HepG2 (cell line): ENCODE data around the gene PPP1R12C. TPM values are rescaled to one million over a fixed set of nuclear protein-coding genes. Genes with fewer than 3 reads are reported as not detected.
A peak's percentile ranks its signal among the peaks of the same experiment; 100 is the strongest.

Experiments
- BRCA1 ChIP-seq: sonication (generic); formaldehyde crosslinking; IDR thresholded peaks from 2 replicates; pipeline ENCODE4 v1.4.0; 2020; ENCODE audit warnings: missing genetic modification reagents
- CAMTA2 ChIP-seq: sonication (generic); formaldehyde crosslinking; IDR thresholded peaks from 2 replicates; pipeline ENCODE4 v1.4.0; 2020; ENCODE audit warnings: mild to moderate bottlenecking, missing genetic modification reagents, borderline replicate concordance
- CEBPG ChIP-seq: IDR thresholded peaks from 2 replicates; pipeline ENCODE4 v1.6.1; 2016
- DMAP1 ChIP-seq: IDR thresholded peaks from 2 replicates; pipeline ENCODE4 v1.6.1; 2016
- DNMT3B ChIP-seq: conservative IDR thresholded peaks from 2 replicates; pipeline ENCODE4 v1.6.1; 2016; ENCODE audit warnings: missing biosample characterization, control low read depth
- ETV6 ChIP-seq: sonication (generic); formaldehyde crosslinking; conservative IDR thresholded peaks from 2 replicates; pipeline ENCODE4 v1.4.0; 2020; ENCODE audit warnings: missing genetic modification reagents
- GATAD1 ChIP-seq: IDR thresholded peaks from 2 replicates; pipeline ENCODE4 v1.6.1; 2016; ENCODE audit warnings: missing genetic modification reagents, missing compliant biosample characterization
- HNF4G ChIP-seq, 2 experiments: sonication (generic) in 1 of 2; formaldehyde crosslinking in 1 of 2; IDR thresholded peaks; 2 replicates each; pipeline versions ENCODE4 v1.4.0 to v1.6.1; 2011 to 2020; ENCODE audit warnings: borderline replicate concordance in 2 of 2, low read depth in 2 of 2, mild to moderate bottlenecking in 2 of 2, low read length in 1 of 2, missing genetic modification reagents in 1 of 2, moderate library complexity in 1 of 2
- KAT7 ChIP-seq: IDR thresholded peaks from 2 replicates; pipeline ENCODE4 v1.6.1; 2018; ENCODE audit warnings: borderline replicate concordance, missing compliant biosample characterization
- KDM5A ChIP-seq: fragments of 200-600 bp; sonication (generic); IDR thresholded peaks from 2 replicates; pipeline ENCODE4 v1.7.0; 2018; ENCODE audit warnings: antibody characterized with exemption, mild to moderate bottlenecking, low read length, borderline replicate concordance
- NFYB ChIP-seq: sonication (generic); formaldehyde crosslinking; IDR thresholded peaks from 2 replicates; pipeline ENCODE4 v1.4.0; 2020; ENCODE audit warnings: missing genetic modification reagents
- POGZ ChIP-seq: sonication (generic); formaldehyde crosslinking; IDR thresholded peaks from 2 replicates; pipeline ENCODE4 v1.4.0; 2020; ENCODE audit warnings: mild to moderate bottlenecking, missing genetic modification reagents
- RARG ChIP-seq: sonication (generic); formaldehyde crosslinking; IDR thresholded peaks from 2 replicates; pipeline ENCODE4 v1.4.0; 2020; ENCODE audit warnings: low read depth, mild to moderate bottlenecking, missing genetic modification reagents
- RXRA ChIP-seq: sonication (generic); formaldehyde crosslinking; IDR thresholded peaks from 2 replicates; pipeline ENCODE4 v1.5.1; 2020; ENCODE audit warnings: missing genetic modification reagents
- RXRB ChIP-seq: IDR thresholded peaks from 2 replicates; pipeline ENCODE4 v1.6.1; 2016; ENCODE audit warnings: borderline replicate concordance, missing genetic modification reagents, missing compliant biosample characterization
- SMARCE1 ChIP-seq: fragments of 450-650 bp; IDR thresholded peaks from 2 replicates; pipeline ENCODE4 v1.6.1; 2017; ENCODE audit warnings: borderline replicate concordance
- WIZ ChIP-seq: sonication (generic); formaldehyde crosslinking; IDR thresholded peaks from 2 replicates; pipeline ENCODE4 v1.5.1; 2020; ENCODE audit warnings: mild to moderate bottlenecking, missing genetic modification reagents
- ZBTB26 ChIP-seq: IDR thresholded peaks from 2 replicates; pipeline ENCODE4 v1.6.1; 2016; ENCODE audit warnings: missing compliant biosample characterization, missing genetic modification reagents, borderline replicate concordance
- ZMAT3 ChIP-seq: sonication (generic); formaldehyde crosslinking; conservative IDR thresholded peaks from 2 replicates; pipeline ENCODE4 v1.7.0; 2021; ENCODE audit warnings: missing genetic modification reagents
- ZNF251 ChIP-seq: sonication (generic); formaldehyde crosslinking; IDR thresholded peaks from 2 replicates; pipeline ENCODE4 v1.9.0; 2021; ENCODE audit warnings: mild to moderate bottlenecking, missing genetic modification reagents
- ZNF30 ChIP-seq: sonication (generic); formaldehyde crosslinking; IDR thresholded peaks from 2 replicates; pipeline ENCODE4 v1.5.0; 2020; ENCODE audit warnings: mild to moderate bottlenecking, missing genetic modification reagents
- ZNF317 ChIP-seq: sonication (generic); formaldehyde crosslinking; IDR thresholded peaks from 2 replicates; pipeline ENCODE4 v1.5.0; 2020; ENCODE audit warnings: mild to moderate bottlenecking, missing genetic modification reagents
- ZNF337 ChIP-seq: sonication (generic); formaldehyde crosslinking; IDR thresholded peaks from 2 replicates; pipeline ENCODE4 v1.5.1; 2020; ENCODE audit warnings: missing genetic modification reagents, low read depth, mild to moderate bottlenecking, borderline replicate concordance
- ZNF33A ChIP-seq: sonication (generic); formaldehyde crosslinking; IDR thresholded peaks from 2 replicates; pipeline ENCODE4 v1.5.1; 2020; ENCODE audit warnings: missing genetic modification reagents, mild to moderate bottlenecking, moderate library complexity, borderline replicate concordance
- ZNF460 ChIP-seq: sonication (generic); formaldehyde crosslinking; IDR thresholded peaks from 2 replicates; pipeline ENCODE4 v1.5.1; 2020; ENCODE audit warnings: missing genetic modification reagents, mild to moderate bottlenecking, borderline replicate concordance
- ZNF530 ChIP-seq: sonication (generic); formaldehyde crosslinking; IDR thresholded peaks from 2 replicates; pipeline ENCODE4 v1.5.0; 2020; ENCODE audit warnings: low read depth, mild to moderate bottlenecking, missing genetic modification reagents
- ZNF546 ChIP-seq: sonication (generic); formaldehyde crosslinking; conservative IDR thresholded peaks from 2 replicates; pipeline ENCODE4 v1.8.1; 2023; ENCODE audit warnings: mild to moderate bottlenecking, missing genetic modification reagents
- ZNF574 ChIP-seq: sonication (generic); formaldehyde crosslinking; IDR thresholded peaks from 2 replicates; pipeline ENCODE4 v1.4.0; 2020; ENCODE audit warnings: missing genetic modification reagents
- ZNF792 ChIP-seq: IDR thresholded peaks from 2 replicates; pipeline ENCODE4 v1.6.1; 2016
- ZNF878 ChIP-seq: sonication (generic); formaldehyde crosslinking; IDR thresholded peaks from 2 replicates; pipeline ENCODE4 v1.8.1; 2023; ENCODE audit warnings: mild to moderate bottlenecking, missing genetic modification reagents, moderate library complexity
- polyA plus RNA-seq, 8 experiments: library from polyadenylated mRNA; depleted of rRNA in 3 of 8; stranded (reverse) in 7 of 8; unstranded in 1 of 8; fragments of >200 nt; fragmentation: Illumina TruSeq in 4 of 8; extraction: Trizol in 4 of 8; gene quantifications; 2 replicates each; pipeline versions ENCODE4 v1.2.1 to v1.2.3, GENCODE V29; 2011 to 2016; ENCODE audit warnings: low read depth in 4 of 8, missing spikeins in 1 of 8, mixed read lengths in 1 of 8; ENCODE audit not compliant: insufficient read depth in 1 of 8
- total RNA-seq, 5 experiments: library from RNA; depleted of rRNA; stranded (reverse); fragments of >200 nt; fragmentation: Illumina TruSeq; extraction: Trizol; gene quantifications; 2 replicates each; pipeline ENCODE4 v1.2.3, GENCODE V29; 2016; ENCODE audit warnings: low read depth in 1 of 5

Gene PPP1R12C
- total and polyA plus RNA-seq, 2 of the 13 experiments (the other 11 are each of a cell fraction or from before 2014, with no cell fraction given) = 29.7 to 30.3 TPM

GRCh38 chr19:55062735-55063491 lies 54.5 kb downstream of the PPP1R12C start, which contains the start of gene RDH13 (continued):
- TF ChIP-seq ZNF460 (no peak), ETV6 (no peak), RXRB (CRISPR knock-in tag) (no peak; the same call in 1 of the 2 replicates), ZNF792 (CRISPR knock-in tag) (no peak), SMARCE1 (no peak), ZNF530 (CRISPR knock-in tag) (no peak), WIZ (CRISPR knock-in tag) (no peak), ZNF878 (CRISPR knock-in tag) (no peak), ZMAT3 (CRISPR knock-in tag) (no peak), NFYB (peak; percentile 84), ZNF337 (CRISPR knock-in tag) (no peak), KAT7 (CRISPR knock-in tag) (no peak), ZNF574 (CRISPR knock-in tag) (no peak), ZNF546 (CRISPR knock-in tag) (no peak), DMAP1 (CRISPR knock-in tag) (peak; percentile 38; the same call in 1 of the 2 replicates), ZNF317 (CRISPR knock-in tag) (no peak), KDM5A (0 out of 2 replicates have a peak, but pooled peaks have one; percentile 25), ZBTB26 (CRISPR knock-in tag) (peak; percentile 37; the same call in 1 of the 2 replicates), BRCA1 (no peak), ZNF251 (CRISPR knock-in tag) (no peak), CAMTA2 (CRISPR knock-in tag) (no peak), ZNF30 (no peak), DNMT3B (no peak), CEBPG (CRISPR knock-in tag) (no peak), RARG (CRISPR knock-in tag) (no peak), POGZ (peak; percentile 87), ZNF33A (CRISPR knock-in tag) (no peak), HNF4G (IDR thresholded peaks at IDR 0.05; ENCODE audit: borderline replicate concordance, low read depth, low read length) (no peak), HNF4G (CRISPR knock-in tag; IDR thresholded peaks at IDR 0.05; ENCODE audit: borderline replicate concordance, low read depth) (no peak), RXRA (CRISPR knock-in tag) (no peak), GATAD1 (CRISPR knock-in tag) (no peak; the same call in 1 of the 2 replicates)
